ENCODE measurements around the gene DYNLL1.

The DYNLL1 gene

DNA sequence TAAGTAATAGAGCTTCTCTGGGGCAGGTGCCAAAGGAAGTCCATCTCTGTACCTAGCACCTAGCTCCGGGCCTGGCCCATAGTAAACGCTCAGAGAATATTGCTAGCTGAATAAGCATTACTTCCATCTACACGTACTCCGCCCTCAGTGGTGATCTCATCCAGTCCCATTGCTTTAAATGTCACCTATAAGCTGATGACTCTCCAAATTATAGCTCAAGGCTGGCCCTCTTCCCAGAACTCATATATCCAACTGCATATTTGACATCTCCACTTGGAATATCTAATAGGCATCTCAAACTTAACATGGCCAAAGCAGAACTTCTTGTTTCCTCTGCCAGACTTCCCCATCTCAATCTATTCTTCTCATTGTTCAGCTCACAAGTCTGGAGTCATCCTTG lies 6.9 kb upstream of the DYNLL1 start:
- H3K79me2 ChIP-seq (ENCODE audit: low read length): no peaks in the 10 kb centered on the region
- no peak overlapping the region for H3K9ac ChIP-seq (ENCODE audit: low read length)
- H3K9me3 ChIP-seq (ENCODE audit: insufficient read depth, low read length): no peaks in the 10 kb centered on the region
- no peak overlapping the region for H3K4me3 ChIP-seq (ENCODE audit: low read length)
- H3K4me1 ChIP-seq (ENCODE audit: low read length): no peaks in the 10 kb centered on the region
- no peaks in the 10 kb centered on the region for H3K36me3 ChIP-seq (replicated peaks; ENCODE audit: low read depth, low read length)
- H3K4me2 ChIP-seq (ENCODE audit: low read length): no peak overlapping the region
- no peak overlapping the region for H2AFZ ChIP-seq (ENCODE audit: low read depth, low read length)
- no peaks in the 10 kb centered on the region for H4K20me1 ChIP-seq (ENCODE audit: insufficient read depth, low read length)
- no peaks in the 10 kb centered on the region for H3K27me3 ChIP-seq (ENCODE audit: low read depth, low read length)
- no peak overlapping the region for H3K27ac ChIP-seq (ENCODE audit: low read length)
- TF ChIP-seq, protein P1, sequence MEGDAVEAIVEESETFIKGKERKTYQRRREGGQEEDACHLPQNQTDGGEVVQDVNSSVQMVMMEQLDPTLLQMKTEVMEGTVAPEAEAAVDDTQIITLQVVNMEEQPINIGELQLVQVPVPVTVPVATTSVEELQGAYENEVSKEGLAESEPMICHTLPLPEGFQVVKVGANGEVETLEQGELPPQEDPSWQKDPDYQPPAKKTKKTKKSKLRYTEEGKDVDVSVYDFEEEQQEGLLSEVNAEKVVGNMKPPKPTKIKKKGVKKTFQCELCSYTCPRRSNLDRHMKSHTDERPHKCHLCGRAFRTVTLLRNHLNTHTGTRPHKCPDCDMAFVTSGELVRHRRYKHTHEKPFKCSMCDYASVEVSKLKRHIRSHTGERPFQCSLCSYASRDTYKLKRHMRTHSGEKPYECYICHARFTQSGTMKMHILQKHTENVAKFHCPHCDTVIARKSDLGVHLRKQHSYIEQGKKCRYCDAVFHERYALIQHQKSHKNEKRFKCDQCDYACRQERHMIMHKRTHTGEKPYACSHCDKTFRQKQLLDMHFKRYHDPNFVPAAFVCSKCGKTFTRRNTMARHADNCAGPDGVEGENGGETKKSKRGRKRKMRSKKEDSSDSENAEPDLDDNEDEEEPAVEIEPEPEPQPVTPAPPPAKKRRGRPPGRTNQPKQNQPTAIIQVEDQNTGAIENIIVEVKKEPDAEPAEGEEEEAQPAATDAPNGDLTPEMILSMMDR (IDR thresholded peaks at IDR 0.05; ENCODE audit: low read depth, low read length): no peak
- TF ChIP-seq EZH2phosphoT487 (IDR thresholded peaks at IDR 0.05; ENCODE audit: low read depth): no peak

GRCh38 chr12:120490325-120490724 lies 5.6 kb upstream of the DYNLL1 start:
- Histone ChIP-seq H3K9ac (ENCODE audit: low read length) (no peak overlapping the region), H3K4me1 (ENCODE audit: low read length) (peaks cover 6% of the 10 kb centered on the region), H3K27me3 (ENCODE audit: low read depth, low read length) (no peaks in the 10 kb centered on the region), H3K27ac (ENCODE audit: low read length) (no peak overlapping the region), H4K20me1 (ENCODE audit: insufficient read depth, low read length) (no peaks in the 10 kb centered on the region), H3K36me3 (replicated peaks; ENCODE audit: low read depth, low read length) (no peaks in the 10 kb centered on the region), H3K4me2 (ENCODE audit: low read length) (no peak overlapping the region), H3K4me3 (ENCODE audit: low read length) (no peak overlapping the region), H3K79me2 (ENCODE audit: low read length) (peaks cover 9% of the 10 kb centered on the region), H3K9me3 (ENCODE audit: insufficient read depth, low read length) (no peaks in the 10 kb centered on the region), H2AFZ (ENCODE audit: low read depth, low read length) (no peak overlapping the region)
- no peak for TF ChIP-seq EZH2phosphoT487 (IDR thresholded peaks at IDR 0.05; ENCODE audit: low read depth)
- TF ChIP-seq, protein P1 (IDR thresholded peaks at IDR 0.05; ENCODE audit: low read depth, low read length): no peak

DNA sequence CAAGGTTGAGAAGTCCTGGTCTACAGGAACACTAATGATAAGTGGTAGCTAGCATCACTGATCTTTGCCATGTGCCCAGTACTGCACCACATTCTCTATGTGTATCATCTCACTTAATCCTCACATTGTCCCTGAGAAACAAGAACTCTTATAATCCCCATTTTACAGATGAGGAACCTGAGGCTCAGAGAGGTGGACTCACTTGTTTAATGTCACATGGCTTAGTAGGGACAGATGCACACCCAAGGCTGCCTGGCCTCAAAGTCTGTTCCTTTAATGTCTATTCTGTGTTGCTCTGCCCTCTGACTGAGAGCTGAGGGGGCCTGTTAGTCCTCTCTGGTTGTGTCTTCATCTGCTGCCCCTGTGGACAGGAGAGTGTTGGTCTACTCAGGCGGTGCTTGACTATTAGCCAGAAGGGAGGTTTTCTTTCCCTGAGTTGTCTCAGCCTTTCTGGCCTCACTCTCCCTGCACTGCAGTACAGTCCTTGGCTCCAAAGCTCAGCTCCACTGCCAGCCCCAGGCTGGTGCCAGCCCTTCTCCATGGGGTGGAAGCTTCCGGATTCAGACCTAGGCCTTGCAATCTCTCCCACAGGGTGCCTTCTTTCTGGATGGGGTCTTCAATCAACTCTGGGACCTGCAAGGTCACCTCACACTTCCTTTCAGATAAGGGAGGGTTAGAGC lies 4.9 kb upstream of the DYNLL1 start:
- no peak overlapping the region for H3K27ac ChIP-seq (ENCODE audit: low read length)
- H3K9ac ChIP-seq (ENCODE audit: low read length): no peak overlapping the region
- H2AFZ ChIP-seq (ENCODE audit: low read depth, low read length): no peak overlapping the region
- H3K4me1 ChIP-seq (ENCODE audit: low read length): peaks cover 6% of the 10 kb centered on the region
- peaks cover 11% of the 10 kb centered on the region for H3K79me2 ChIP-seq (ENCODE audit: low read length)
- H3K4me2 ChIP-seq (ENCODE audit: low read length): no peak overlapping the region
- H3K27me3 ChIP-seq (ENCODE audit: low read depth, low read length): no peaks in the 10 kb centered on the region
- TF ChIP-seq, protein P1 (IDR thresholded peaks at IDR 0.05; ENCODE audit: low read depth, low read length): no peak
- no peak for TF ChIP-seq EZH2phosphoT487 (IDR thresholded peaks at IDR 0.05; ENCODE audit: low read depth)
- no peaks in the 10 kb centered on the region for H3K9me3 ChIP-seq (ENCODE audit: insufficient read depth, low read length)
- H3K36me3 ChIP-seq (replicated peaks; ENCODE audit: low read depth, low read length): no peaks in the 10 kb centered on the region
- no peak overlapping the region for H3K4me3 ChIP-seq (ENCODE audit: low read length)
- no peaks in the 10 kb centered on the region for H4K20me1 ChIP-seq (ENCODE audit: insufficient read depth, low read length)

DNA sequence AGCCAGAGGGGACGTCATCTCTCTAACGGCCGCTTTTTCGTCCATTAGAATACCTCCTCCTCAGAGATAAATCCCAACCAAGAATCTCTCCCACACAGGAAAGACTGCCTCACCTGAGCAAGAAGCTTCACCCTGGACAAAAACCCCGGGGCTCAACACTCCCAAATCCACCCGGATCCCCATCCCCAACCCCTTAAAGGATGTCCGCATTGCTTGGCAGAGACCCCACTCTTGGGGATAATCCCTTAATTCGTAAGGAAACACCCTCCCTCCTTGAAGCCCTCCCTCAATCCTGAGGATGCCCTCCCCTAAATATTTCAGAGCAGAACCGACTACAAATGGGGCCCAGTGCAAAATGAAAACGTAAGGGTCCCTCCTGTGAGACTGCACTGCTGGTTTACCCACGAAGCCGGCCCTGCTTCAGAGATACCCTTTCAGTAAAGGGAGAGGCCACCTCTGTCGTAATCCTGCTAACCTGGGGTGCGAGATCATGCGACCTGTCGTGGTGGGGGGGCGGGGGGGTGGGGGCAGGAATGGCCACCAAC lies 655 bp upstream of the DYNLL1 start:
- peak overlapping the region; percentile 66; the same call in 1 of the 2 replicates for H2AFZ ChIP-seq (ENCODE audit: low read depth, low read length)
- no peak overlapping the region for H3K27ac ChIP-seq (ENCODE audit: low read length)
- H3K36me3 ChIP-seq (replicated peaks; ENCODE audit: low read depth, low read length): peaks cover 21% of the 10 kb centered on the region
- H3K4me3 ChIP-seq (ENCODE audit: low read length): peak overlapping the region; percentile 95
- TF ChIP-seq, protein P1 (IDR thresholded peaks at IDR 0.05; ENCODE audit: low read depth, low read length): no peak
- no peak for TF ChIP-seq EZH2phosphoT487 (IDR thresholded peaks at IDR 0.05; ENCODE audit: low read depth)
- peak overlapping the region; percentile 82 for H3K4me2 ChIP-seq (ENCODE audit: low read length)
- H3K9ac ChIP-seq (ENCODE audit: low read length): peak overlapping the region; percentile 72
- peaks cover 37% of the 10 kb centered on the region for H3K79me2 ChIP-seq (ENCODE audit: low read length)
- H3K9me3 ChIP-seq (ENCODE audit: insufficient read depth, low read length): no peaks in the 10 kb centered on the region
- peaks cover 14% of the 10 kb centered on the region for H3K4me1 ChIP-seq (ENCODE audit: low read length)
- H4K20me1 ChIP-seq (ENCODE audit: insufficient read depth, low read length): peaks cover 11% of the 10 kb centered on the region
- H3K27me3 ChIP-seq (ENCODE audit: low read depth, low read length): no peaks in the 10 kb centered on the region
